RKO (cell line): ENCODE results near the gene MARCHF3.
A peak's percentile ranks its signal among the peaks of the same experiment; 100 is the strongest.
"Not testable (repeated sequence)": the region's sequence is repeated elsewhere in the genome, so short reads cannot be mapped to it uniquely, and the experiment has no call there.

Source experiments
- DNase-seq: peaks from one replicate; pipeline ENCODE4 v3.0.0-alpha.2; 2016; ENCODE audit warnings: low spot score

Gene MARCHF3

GRCh38 chr5:127030259-127031146 lies at the start of gene MARCHF3:
Gene MARCHF3, minus strand, starts transcription at chr5:127030558. Its CDS starts 112,387 bp downstream, at chr5:126918171.
- peak; percentile 94 for DNase-seq

GRCh38 chr5:127079994-127080491 lies 49.7 kb upstream of the MARCHF3 start:
- DNase-seq: no peak

- DNase-seq: no peak
Observed at GRCh38 chr5:127077366-127077765, 47.0 kb upstream of the MARCHF3 start.

- DNase-seq: no peak
Observed at GRCh38 chr5:127076315-127077129, 46.2 kb upstream of the MARCHF3 start.

- DNase-seq: no peak
Observed at GRCh38 chr5:127074466-127074865, 44.1 kb upstream of the MARCHF3 start.

GRCh38 chr5:127072861-127073846 lies 42.8 kb upstream of the MARCHF3 start, which contains the start of gene C5orf63:
Gene C5orf63, minus strand, starts transcription at chr5:127073502. Its CDS starts 14,507 bp downstream, at chr5:127058995.
- no peak for DNase-seq

- DNase-seq: no peak
Observed at GRCh38 chr5:127070243-127070642, 39.9 kb upstream of the MARCHF3 start.

GRCh38 chr5:127068493-127069214 lies 38.3 kb upstream of the MARCHF3 start:
- DNase-seq: no peak

- DNase-seq: no peak
Observed at GRCh38 chr5:127066721-127067120, 36.4 kb upstream of the MARCHF3 start.

GRCh38 chr5:127064253-127064840 lies 34.0 kb upstream of the MARCHF3 start:
- no peak for DNase-seq

- no peak for DNase-seq
Observed at GRCh38 chr5:127063257-127063913, 33.0 kb upstream of the MARCHF3 start.

GRCh38 chr5:127061956-127062355 lies 31.6 kb upstream of the MARCHF3 start:
- DNase-seq: no peak

GRCh38 chr5:127061537-127061936 lies 31.2 kb upstream of the MARCHF3 start:
- DNase-seq: no peak

- no peak for DNase-seq
Observed at GRCh38 chr5:127060470-127060985, 30.2 kb upstream of the MARCHF3 start.

- no peak for DNase-seq
Observed at GRCh38 chr5:127056896-127057295, 26.5 kb upstream of the MARCHF3 start.

- no peak for DNase-seq
Observed at GRCh38 chr5:127055880-127056653, 25.7 kb upstream of the MARCHF3 start.

GRCh38 chr5:127053551-127053950 lies 23.2 kb upstream of the MARCHF3 start:
- not testable (repeated sequence) for DNase-seq

- DNase-seq: no peak
Observed at GRCh38 chr5:127053049-127053448, 22.7 kb upstream of the MARCHF3 start.

GRCh38 chr5:127051591-127051990 lies 21.2 kb upstream of the MARCHF3 start:
- no peak for DNase-seq
